Thoracic aorta (tissue), 2 donors: ENCODE measurements around the gene PDE4B. TPM values are rescaled to one million over a fixed set of nuclear protein-coding genes. Genes with fewer than 3 reads are reported as not detected.
"Not testable (repeated sequence)": the region's sequence is repeated elsewhere in the genome, so short reads cannot be mapped to it uniquely, and the experiment has no call there.

Experiments used
- ATAC-seq: fragments of 150-250 bp; one replicate; pipeline ENCODE4 v1.8.0; 2017; ENCODE audit warnings: low read depth; ENCODE audit not compliant: insufficient number of reproducible peaks, low FRiP score
- DNase-seq: peaks from one replicate; pipeline ENCODE4 v3.0.0-alpha.2; 2020; ENCODE audit warnings: low spot score
- H3K27ac ChIP-seq, 2 donors: fragments of 200-600 bp; sonication (generic); 1 replicate in 1 of 2; 2 replicates in 1 of 2; pipeline ENCODE4 v1.5.1; 2016; ENCODE audit warnings: mild to moderate bottlenecking in 2 of 2, moderate library complexity in 2 of 2
- H3K27me3 ChIP-seq: fragments of 200-600 bp; sonication (generic); replicated peaks from 2 replicates; pipeline ENCODE4 v1.6.0; 2016; ENCODE audit warnings: mild to moderate bottlenecking; ENCODE audit not compliant: insufficient read depth
- H3K36me3 ChIP-seq: fragments of 200-600 bp; sonication (generic); one replicate; pipeline ENCODE4 v1.5.1; 2016
- H3K4me1 ChIP-seq, 2 donors: fragments of 200-600 bp; sonication (generic); 1 replicate in 1 of 2; 2 replicates in 1 of 2; pipeline versions ENCODE4 v1.5.1 to v1.6.0; 2016; ENCODE audit warnings: low read depth in 2 of 2, mild to moderate bottlenecking in 1 of 2; ENCODE audit not compliant: control insufficient read depth in 1 of 2
- H3K4me3 ChIP-seq: fragments of 200-600 bp; sonication (generic); 2 replicates; pipeline ENCODE4 v1.5.1; 2016; ENCODE audit warnings: mild to moderate bottlenecking
- H3K9me3 ChIP-seq: fragments of 200-600 bp; sonication (generic); 2 replicates; pipeline ENCODE4 v1.5.1; 2016
- CTCF ChIP-seq: fragments of 200-600 bp; sonication (generic); IDR thresholded peaks from one replicate; pipeline ENCODE4 v1.5.1; 2019; ENCODE audit warnings: antibody characterized with exemption
- total RNA-seq, 2 donors: library from RNA; depleted of rRNA; stranded (reverse); fragments of >200 nt; gene quantifications; one replicate each; pipeline versions ENCODE4 v1.1.0 to v1.2.3, GENCODE V29; 2016

Gene PDE4B
- total RNA-seq, 2 donors from 2014 or later, result 29.0 to 42.4 TPM

- Histone ChIP-seq H3K9me3 (no peaks in the 10 kb centered on the region), H3K4me3 (no peak overlapping the region), H3K27ac (no peak overlapping the region), H3K27me3 (no peaks in the 10 kb centered on the region), H3K4me1 (no peaks in the 10 kb centered on the region), H3K36me3 (no peaks in the 10 kb centered on the region)
- DNase-seq, result no peak
- ATAC-seq, result no peak
- no peak for TF ChIP-seq CTCF
These were observed 265.9 kb downstream of the PDE4B start for GRCh38 chr1:66058558-66058957.

GRCh38 chr1:66067219-66067618 lies 274.5 kb downstream of the PDE4B start:
- H3K36me3 ChIP-seq, ATAC-seq, H3K9me3 ChIP-seq, H3K4me1 ChIP-seq, DNase-seq, H3K27ac ChIP-seq, H3K27me3 ChIP-seq, H3K4me3 ChIP-seq: not testable (repeated sequence)

GRCh38 chr1:66069976-66070876 lies 277.5 kb downstream of the PDE4B start:
- TF ChIP-seq CTCF, result no peak
- ATAC-seq (no peak), DNase-seq (no peak)
- Histone ChIP-seq H3K4me1 (no peaks in the 10 kb centered on the region), H3K36me3 (no peaks in the 10 kb centered on the region), H3K4me3 (no peak overlapping the region), H3K9me3 (no peaks in the 10 kb centered on the region), H3K27me3 (no peaks in the 10 kb centered on the region), H3K27ac (no peak overlapping the region)

DNA sequence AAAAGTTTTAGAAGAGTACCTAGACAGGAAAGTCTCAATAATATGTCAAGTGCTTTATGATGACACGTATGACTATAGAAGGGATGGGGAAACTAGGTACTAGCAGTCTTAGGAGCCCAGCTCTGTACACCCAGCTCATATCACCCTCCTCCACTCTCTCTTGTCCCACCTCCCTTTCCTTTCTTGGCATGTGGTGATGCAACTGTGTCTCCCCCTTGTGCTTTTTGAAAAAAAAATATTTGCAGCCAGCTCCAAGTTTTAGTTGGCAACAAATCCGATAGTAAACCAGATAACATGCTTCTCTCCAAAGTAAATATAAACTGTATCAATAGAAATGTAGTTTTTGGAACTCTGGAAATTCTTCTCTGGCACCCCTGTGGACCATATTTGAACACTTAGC lies 280.7 kb downstream of the PDE4B start:
- H3K27ac ChIP-seq, result no peak overlapping the region
- no peak for ATAC-seq
- no peak for TF ChIP-seq CTCF

DNA sequence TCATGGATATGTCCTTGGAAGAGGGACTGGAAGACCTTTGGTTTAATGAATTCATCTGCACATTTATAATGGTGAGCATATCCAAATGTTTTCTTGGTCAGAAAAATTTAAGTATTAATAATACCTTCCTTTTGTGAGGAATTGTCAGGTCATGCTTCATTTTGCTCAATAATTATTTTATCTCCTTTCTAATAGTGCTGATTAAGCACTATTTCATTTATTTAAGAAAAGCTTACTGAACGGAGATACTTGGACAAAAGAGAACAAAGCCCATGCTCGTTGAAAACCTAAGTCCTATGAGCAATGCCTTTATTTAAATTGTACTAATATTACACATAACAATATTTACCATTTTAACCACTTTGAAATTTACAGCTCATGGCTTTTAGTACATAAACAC lies 281.5 kb downstream of the PDE4B start:
- H3K4me1 ChIP-seq, result no peaks in the 10 kb centered on the region
- H3K4me3 ChIP-seq, result no peak overlapping the region
- ATAC-seq, result no peak
- H3K27me3 ChIP-seq, result no peaks in the 10 kb centered on the region
- TF ChIP-seq CTCF, result no peak
- no peak for DNase-seq
- H3K9me3 ChIP-seq, result no peaks in the 10 kb centered on the region
- H3K27ac ChIP-seq, result no peak overlapping the region
- H3K36me3 ChIP-seq, result no peaks in the 10 kb centered on the region

More for the DNA sequence above, 280.7 kb downstream of the PDE4B start:
- H3K36me3 ChIP-seq, result no peaks in the 10 kb centered on the region
- no peaks in the 10 kb centered on the region for H3K27me3 ChIP-seq
- H3K4me3 ChIP-seq, result no peak overlapping the region
- H3K9me3 ChIP-seq, result no peaks in the 10 kb centered on the region
- DNase-seq, result no peak
- H3K4me1 ChIP-seq, result no peaks in the 10 kb centered on the region
